ENCODE data around the gene ZCCHC10.
"Not testable (repeated sequence)": the region's sequence is repeated elsewhere in the genome, so short reads cannot be mapped to it uniquely, and the experiment has no call there.

ZCCHC10 gene

GRCh38 chr5:133025804-133026663 lies at the start of gene ZCCHC10:
TSS of gene ZCCHC10 (minus strand) at chr5:133026549. CDS start at chr5:133026537, 12 bp downstream.
- DNase-seq (ENCODE audit: low read depth, low spot score): peak; percentile 96

DNA sequence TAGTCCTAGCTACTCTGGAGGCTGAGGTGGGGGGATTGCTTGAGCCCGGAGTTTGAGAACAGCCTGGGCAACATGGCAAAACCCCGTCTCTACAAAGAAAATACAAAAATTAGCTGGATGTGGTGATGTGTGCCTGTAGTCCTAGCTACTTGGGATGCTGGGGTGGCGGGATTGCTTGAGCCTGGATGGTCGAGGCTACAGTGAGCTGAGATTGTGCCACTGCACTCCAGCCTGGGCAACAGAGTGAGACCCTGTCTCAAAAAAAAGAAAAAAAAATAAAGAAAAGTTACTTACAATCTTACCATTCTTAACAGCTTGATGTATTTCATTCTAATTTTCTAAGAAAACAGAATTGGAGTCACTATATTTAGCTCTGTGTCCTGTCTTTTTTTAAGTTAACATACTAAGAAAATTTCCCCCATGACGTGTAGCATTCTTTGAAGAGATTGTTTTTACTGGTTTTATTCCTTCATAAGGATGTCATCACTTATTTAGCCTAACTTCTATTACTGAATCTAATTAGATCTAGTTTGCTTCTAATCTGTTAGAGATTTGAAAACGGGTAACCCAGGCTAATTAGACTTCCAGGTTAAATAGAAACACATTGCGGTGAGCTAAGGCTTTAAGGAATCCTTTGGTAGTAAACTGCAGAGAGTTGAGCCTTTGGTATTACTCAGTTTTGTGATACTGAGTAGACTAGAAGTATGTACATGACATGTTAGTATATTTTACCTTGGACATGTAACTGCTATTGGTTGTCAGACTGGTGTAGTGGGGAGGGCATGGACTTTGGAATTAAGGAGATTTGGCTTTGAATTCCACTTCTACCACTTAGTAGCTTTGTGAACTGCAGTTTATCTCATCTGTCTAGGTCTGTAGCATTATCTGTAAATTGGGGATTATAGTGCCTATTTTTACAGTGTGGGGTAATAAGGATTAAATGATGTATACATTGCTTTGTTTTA lies 49.5 kb upstream of the ZCCHC10 start:
- no peak for DNase-seq (ENCODE audit: low read depth, low spot score)

DNA sequence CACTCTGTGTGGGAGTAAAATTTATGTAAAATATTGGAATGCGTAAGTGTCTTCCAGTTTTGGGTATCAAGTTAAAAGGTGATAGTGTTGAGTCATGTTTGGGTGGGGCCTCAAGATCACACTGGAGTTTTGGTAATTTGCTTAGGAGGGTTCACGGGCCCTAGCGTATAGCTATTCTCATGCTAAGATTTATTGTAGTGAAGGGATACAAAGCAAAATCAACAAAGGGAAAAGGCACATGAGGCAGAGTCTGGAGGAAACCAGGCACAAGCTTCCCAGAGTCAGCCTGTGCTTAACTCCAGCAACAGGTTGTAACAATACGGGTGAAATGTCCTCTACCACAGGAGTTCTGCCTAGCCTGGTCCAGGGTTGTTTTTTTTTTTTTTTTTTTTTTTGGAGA lies 45.7 kb upstream of the ZCCHC10 start:
- DNase-seq (ENCODE audit: low read depth, low spot score): no peak

- no peak for DNase-seq (ENCODE audit: low read depth, low spot score)
Observed at GRCh38 chr5:133066045-133066444, 39.7 kb upstream of the ZCCHC10 start.

- DNase-seq (ENCODE audit: low read depth, low spot score): no peak
Observed at GRCh38 chr5:133065471-133065870, 39.1 kb upstream of the ZCCHC10 start.

- DNase-seq (ENCODE audit: low read depth, low spot score): no peak
Observed at GRCh38 chr5:133063965-133064364, 37.6 kb upstream of the ZCCHC10 start.

- no peak for DNase-seq (ENCODE audit: low read depth, low spot score)
Observed at GRCh38 chr5:133062276-133062675, 35.9 kb upstream of the ZCCHC10 start.

GRCh38 chr5:133059621-133060020 lies 33.3 kb upstream of the ZCCHC10 start:
- DNase-seq (ENCODE audit: low read depth, low spot score): no peak

GRCh38 chr5:133056891-133057290 lies 30.5 kb upstream of the ZCCHC10 start:
- DNase-seq (ENCODE audit: low read depth, low spot score): no peak

GRCh38 chr5:133054697-133055471 lies 28.5 kb upstream of the ZCCHC10 start:
- DNase-seq (ENCODE audit: low read depth, low spot score): no peak

DNA sequence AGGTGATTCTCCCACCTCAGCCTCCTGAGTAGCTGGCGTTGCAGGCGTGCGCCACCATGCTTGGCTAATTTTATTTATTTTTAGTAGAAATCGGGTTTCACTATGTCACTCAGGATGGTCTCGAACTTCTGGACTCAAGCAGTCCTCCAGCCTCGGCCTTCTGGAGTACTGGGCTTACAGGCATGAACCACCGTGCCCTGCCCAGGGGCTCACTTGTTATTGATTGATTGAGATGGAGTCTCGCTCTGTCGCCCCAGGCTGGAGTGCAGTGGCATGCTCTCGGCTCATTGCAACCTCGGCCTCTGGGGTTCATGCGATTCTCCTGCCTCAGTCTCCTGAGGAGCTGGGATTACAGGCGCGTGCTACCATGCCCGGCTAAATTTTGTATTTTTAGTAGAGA lies 27.1 kb upstream of the ZCCHC10 start:
- DNase-seq (ENCODE audit: low read depth, low spot score): peak; percentile 45

DNA sequence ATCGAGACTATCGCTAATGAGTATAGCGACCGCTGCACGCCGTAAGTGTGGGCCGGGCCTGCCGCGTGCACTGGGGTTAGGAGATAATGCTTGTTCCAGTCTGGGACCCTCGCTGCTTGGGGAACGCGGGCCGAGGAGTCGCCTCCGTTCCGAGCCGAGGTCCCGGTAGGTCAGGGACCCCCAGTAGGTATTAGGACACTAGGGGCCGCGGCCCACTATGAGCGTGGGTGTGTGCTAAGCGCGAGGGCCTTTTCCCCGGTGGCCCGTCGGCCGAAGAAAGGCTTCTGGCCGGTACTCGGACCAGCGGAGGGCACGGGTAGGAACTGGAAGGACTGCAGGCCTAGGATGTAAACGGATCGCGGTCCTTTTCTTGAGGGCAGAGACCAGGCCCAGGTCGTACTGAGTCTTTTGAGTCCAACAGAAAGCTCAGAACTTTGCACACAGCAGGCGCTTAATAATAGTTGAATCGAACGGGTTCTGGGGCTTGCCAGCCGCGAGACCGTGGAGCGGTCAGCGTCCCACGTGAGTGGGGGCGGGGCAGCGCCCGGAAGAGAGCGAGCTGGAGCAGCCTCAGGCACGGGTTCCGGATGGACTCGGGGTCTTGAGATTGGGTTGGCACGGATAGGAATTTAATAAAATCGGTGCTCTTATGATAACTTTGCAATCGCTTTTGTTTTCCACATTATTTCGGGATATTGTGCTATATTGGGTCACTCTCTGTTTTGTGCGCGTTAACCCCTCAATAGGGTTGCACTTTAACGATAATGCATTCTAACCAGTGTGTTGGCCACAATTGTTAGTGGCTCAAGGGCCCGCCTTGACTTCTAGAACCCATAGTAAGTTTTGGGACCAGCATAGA lies 26.2 kb upstream of the ZCCHC10 start:
- DNase-seq (ENCODE audit: low read depth, low spot score): peak; percentile 75

- DNase-seq (ENCODE audit: low read depth, low spot score): peak; percentile 99
Observed at GRCh38 chr5:133051542-133052316, 25.4 kb upstream of the ZCCHC10 start, which contains the start of gene HSPA4. TSS of gene HSPA4 (plus strand) at chr5:133052013. CDS start at chr5:133052251, 238 bp downstream.

DNA sequence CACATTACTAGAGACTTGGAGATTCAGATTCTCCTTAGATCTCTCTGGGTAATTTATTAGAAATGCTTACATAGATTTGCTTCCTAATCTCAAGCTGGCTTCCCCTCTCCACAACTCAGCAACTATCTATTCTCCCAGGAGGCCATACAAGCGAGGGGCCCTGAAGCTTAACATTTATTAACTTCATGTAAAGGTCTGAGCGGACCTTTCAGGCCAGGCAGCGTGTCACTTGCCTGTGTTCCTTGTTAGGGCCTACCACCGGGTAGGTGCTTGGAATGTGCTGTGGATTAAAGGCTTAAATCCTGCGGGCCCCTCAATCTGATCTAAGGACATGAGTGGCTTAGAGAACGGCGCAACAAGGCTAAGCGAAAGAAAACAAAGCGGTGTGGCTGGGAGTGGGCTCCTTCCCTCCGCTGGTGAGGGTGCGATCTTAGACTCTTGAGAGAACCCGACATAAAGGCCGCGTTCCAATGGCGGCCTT lies 24.8 kb upstream of the ZCCHC10 start:
- DNase-seq (ENCODE audit: low read depth, low spot score): no peak

DNA sequence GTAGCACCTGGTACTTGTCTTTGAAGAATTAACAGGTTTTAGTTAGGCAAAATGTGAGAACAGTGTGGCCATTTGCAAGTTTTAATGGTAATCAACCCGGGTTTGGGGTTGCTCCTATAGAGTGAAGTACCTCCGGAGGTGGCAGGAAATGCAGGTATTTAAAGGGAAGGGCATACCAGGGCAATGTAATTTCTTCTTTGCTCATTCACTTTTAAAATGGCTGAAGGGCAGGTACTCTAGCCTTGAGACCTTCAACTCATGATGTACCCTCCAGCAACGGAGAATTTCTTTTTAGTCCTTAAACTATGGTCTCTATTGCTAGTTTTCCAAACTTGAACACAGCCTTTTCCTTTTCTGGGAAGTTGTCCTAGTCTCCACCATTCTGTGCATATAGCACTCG lies 24.2 kb upstream of the ZCCHC10 start:
- no peak for DNase-seq (ENCODE audit: low read depth, low spot score)

GRCh38 chr5:133049726-133050048 lies 23.3 kb upstream of the ZCCHC10 start:
- DNase-seq (ENCODE audit: low read depth, low spot score): no peak

DNA sequence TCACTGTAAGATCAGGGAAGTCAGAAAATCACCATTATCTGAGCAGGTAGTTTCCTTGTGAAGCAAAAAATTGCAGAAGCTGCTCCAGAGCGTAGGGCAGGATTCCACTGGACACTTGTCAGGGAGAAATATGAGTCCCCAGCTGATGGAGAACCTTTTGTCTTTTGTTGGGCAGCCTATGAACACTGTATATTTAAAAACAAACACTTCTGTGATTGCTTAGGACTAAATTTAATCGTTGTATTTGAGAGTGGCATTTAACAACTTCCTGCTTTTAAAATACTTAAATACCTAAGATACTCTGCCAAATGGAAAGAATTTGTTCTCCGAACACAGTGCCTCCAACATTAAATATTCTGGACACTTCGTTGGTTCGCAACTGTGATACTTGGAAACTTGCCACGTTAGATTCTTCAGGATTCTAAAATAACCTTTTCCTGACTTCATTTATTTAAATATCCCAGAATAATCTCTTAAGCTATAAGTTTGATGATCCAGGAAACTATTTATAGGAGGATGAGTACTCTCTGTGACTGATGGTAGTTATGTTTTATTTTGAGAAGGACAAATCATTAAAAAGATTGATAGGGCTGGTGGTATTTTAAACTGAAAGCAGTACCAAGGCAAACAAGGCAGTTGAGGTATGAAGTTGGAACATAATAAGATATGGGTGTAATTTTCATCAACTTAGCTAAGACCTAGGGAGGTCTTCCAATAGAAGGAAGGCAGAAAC lies 22.8 kb upstream of the ZCCHC10 start:
- no peak for DNase-seq (ENCODE audit: low read depth, low spot score)

DNA sequence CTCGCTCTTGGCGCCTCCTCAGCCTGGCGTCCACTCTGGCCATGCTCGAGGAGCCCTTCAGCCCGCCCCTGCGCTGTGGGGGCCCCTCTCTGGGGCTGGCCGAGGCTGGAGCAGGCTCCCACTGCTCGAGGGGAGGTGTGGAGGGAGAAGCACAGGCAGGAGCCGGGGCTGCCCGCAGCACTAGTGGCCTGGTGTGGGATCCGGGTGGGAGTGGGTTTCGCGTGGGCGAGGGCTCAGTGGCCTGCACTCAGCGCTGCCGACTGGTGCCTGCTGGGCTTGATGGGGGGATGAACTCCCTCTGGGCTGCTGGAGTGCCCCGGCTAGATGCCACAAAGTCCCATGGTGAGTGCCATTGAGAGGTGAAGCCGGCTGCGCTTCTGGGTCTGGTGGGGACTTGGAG lies 21.1 kb upstream of the ZCCHC10 start:
- no peak for DNase-seq (ENCODE audit: low read depth, low spot score)

- not testable (repeated sequence) for DNase-seq (ENCODE audit: low read depth, low spot score)
Observed at GRCh38 chr5:133046560-133046959, 20.2 kb upstream of the ZCCHC10 start.
